Ovary (tissue), 10 donors: ENCODE measurements around the gene LIFR. TPM values are rescaled to one million over a fixed set of nuclear protein-coding genes. Genes with fewer than 3 reads are reported as not detected.

Source experiments
- DNase-seq, 5 donors: peaks; one replicate each; pipeline ENCODE4 v3.0.0-alpha.2; 2019 to 2020
- H3K27ac ChIP-seq, 2 donors: fragments of 200-600 bp; one replicate each; pipeline versions ENCODE4 v1.5.1 to v1.8.0; 2019 to 2022
- H3K27me3 ChIP-seq: fragments of 200-600 bp; one replicate; pipeline ENCODE4 v1.8.0; 2022
- H3K36me3 ChIP-seq: fragments of 200-600 bp; sonication (generic); one replicate; pipeline ENCODE4 v1.5.1; 2019
- H3K4me1 ChIP-seq: one replicate; pipeline ENCODE4 v1.8.1; 2013; ENCODE audit warnings: mild to moderate bottlenecking, moderate library complexity; ENCODE audit not compliant: insufficient read depth
- H3K4me3 ChIP-seq: fragments of 200-600 bp; sonication (generic); one replicate; pipeline ENCODE4 v1.5.1; 2017
- H3K9me3 ChIP-seq, 2 donors: fragments of 200-600 bp in 1 of 2; sonication (generic) in 1 of 2; one replicate each; pipeline versions ENCODE4 v1.5.1 to v1.8.1; 2013 to 2019; ENCODE audit warnings: mild to moderate bottlenecking in 1 of 2, moderate library complexity in 1 of 2
- EP300 ChIP-seq: sonication (generic); formaldehyde crosslinking; IDR thresholded peaks from one replicate; pipeline ENCODE4 v1.6.1; 2017; ENCODE audit warnings: antibody characterized with exemption
- POLR2A ChIP-seq: fragments of 450-650 bp; IDR thresholded peaks from one replicate; pipeline ENCODE4 v1.6.1; 2017; ENCODE audit warnings: antibody characterized with exemption, mild to moderate bottlenecking, moderate library complexity
- WGBS, 3 donors: extraction: QIAGEN DNeasy Blood & Tissue Kit in 1 of 3; methylation state at CpG; one replicate each; pipeline versions ENCODE4 v1.1.5 to v1.1.7; 2013 to 2017; 5-methylcytosine and 5-hydroxymethylcytosine counted together
- intact Hi-C, 4 donors: fragments of 100-400 bp; cut with DNase I; formaldehyde crosslinking; loops; one replicate each; pipeline versions ENCODE4 v1.11.0 to v1.15.1; 2022 to 2023
- long read RNA-seq, 3 donors: library from polyadenylated mRNA in 2 of 3; unstranded in 2 of 3; transcript quantifications; one replicate each; pipeline ENCODE4 v2.0.0 and lab custom pipeline, GENCODE V29; 2021 to 2026
- polyA plus RNA-seq, 2 donors: library from polyadenylated mRNA; stranded (reverse); fragments of 200-250 nt in 1 of 2; fragments of 350-450 nt in 1 of 2; fragmentation: Illumina TruSeq in 1 of 2; extraction: RNeasy Lipid Tissue Mini Kit (QIAGEN cat#74804) in 1 of 2; gene quantifications; one replicate each; pipeline ENCODE4 v1.2.3, GENCODE V29; 2013 to 2014
- total RNA-seq, 7 donors: library from RNA; depleted of rRNA in 2 of 7; stranded (reverse); fragments of >200 nt in 2 of 7; fragmentation: NEBNext Ultra II Directional in 3 of 7; extraction: Animal tissue kit (Norgen Biotek cat#: 25700) in 3 of 7; gene quantifications; one replicate each; pipeline versions ENCODE4 v1.1.0 to v1.2.4, GENCODE V29; 2016 to 2023
- TF ChIP-seq, protein P1 (sequence below), 3 donors: fragments of 450-650 bp in 2 of 3; fragments of 200-600 bp in 1 of 3; IDR thresholded peaks; one replicate each; pipeline versions ENCODE4 v1.5.1 to v1.8.0; 2016 to 2022; ENCODE audit warnings: antibody characterized with exemption in 3 of 3, mild to moderate bottlenecking in 1 of 3
- donor health status: DM: no; HTN: no; CAD: no; lungs with moderate emphysema.
- donor health status: DM: no; HTN: no; CAD: no.
- donor health status: Bipolar disorder and iron deficiency.
- donor health status: DM: yes; HTN: yes; CAD: no.
- donor health status: DM: no; HTN: no; CAD: no.
- donor health status: DM: yes; HTN: yes; CAD: no.

LIFR gene, protein sequence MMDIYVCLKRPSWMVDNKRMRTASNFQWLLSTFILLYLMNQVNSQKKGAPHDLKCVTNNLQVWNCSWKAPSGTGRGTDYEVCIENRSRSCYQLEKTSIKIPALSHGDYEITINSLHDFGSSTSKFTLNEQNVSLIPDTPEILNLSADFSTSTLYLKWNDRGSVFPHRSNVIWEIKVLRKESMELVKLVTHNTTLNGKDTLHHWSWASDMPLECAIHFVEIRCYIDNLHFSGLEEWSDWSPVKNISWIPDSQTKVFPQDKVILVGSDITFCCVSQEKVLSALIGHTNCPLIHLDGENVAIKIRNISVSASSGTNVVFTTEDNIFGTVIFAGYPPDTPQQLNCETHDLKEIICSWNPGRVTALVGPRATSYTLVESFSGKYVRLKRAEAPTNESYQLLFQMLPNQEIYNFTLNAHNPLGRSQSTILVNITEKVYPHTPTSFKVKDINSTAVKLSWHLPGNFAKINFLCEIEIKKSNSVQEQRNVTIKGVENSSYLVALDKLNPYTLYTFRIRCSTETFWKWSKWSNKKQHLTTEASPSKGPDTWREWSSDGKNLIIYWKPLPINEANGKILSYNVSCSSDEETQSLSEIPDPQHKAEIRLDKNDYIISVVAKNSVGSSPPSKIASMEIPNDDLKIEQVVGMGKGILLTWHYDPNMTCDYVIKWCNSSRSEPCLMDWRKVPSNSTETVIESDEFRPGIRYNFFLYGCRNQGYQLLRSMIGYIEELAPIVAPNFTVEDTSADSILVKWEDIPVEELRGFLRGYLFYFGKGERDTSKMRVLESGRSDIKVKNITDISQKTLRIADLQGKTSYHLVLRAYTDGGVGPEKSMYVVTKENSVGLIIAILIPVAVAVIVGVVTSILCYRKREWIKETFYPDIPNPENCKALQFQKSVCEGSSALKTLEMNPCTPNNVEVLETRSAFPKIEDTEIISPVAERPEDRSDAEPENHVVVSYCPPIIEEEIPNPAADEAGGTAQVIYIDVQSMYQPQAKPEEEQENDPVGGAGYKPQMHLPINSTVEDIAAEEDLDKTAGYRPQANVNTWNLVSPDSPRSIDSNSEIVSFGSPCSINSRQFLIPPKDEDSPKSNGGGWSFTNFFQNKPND
- 100 to 1,000 TPM in 3 of 7 donors, 10 to 100 TPM in 4; 67.1 to 143 (median 89.8) TPM for total RNA-seq
- polyA plus RNA-seq, result 10 to 100 TPM; 17.3 to 27.1 TPM
- long read RNA-seq, donor 1, partial matches to known transcripts, result 8 of 15 reads
- long read RNA-seq, donor 1, other reads (novel, unspliced or antisense), result 7 of 15 reads
- long read RNA-seq, donor 2, full-length matches to known transcripts, result 3 of 3 reads
- long read RNA-seq, donor 2, partial matches to known transcripts, result 0 of 3 reads
- long read RNA-seq, donor 2, other reads (novel, unspliced or antisense), result 0 of 3 reads
- long read RNA-seq, donor 3, full-length matches to known transcripts, result 7 of 16 reads
- long read RNA-seq, donor 3, partial matches to known transcripts, result 1 of 16 reads
- long read RNA-seq, donor 3, other reads (novel, unspliced or antisense), result 8 of 16 reads

DNA sequence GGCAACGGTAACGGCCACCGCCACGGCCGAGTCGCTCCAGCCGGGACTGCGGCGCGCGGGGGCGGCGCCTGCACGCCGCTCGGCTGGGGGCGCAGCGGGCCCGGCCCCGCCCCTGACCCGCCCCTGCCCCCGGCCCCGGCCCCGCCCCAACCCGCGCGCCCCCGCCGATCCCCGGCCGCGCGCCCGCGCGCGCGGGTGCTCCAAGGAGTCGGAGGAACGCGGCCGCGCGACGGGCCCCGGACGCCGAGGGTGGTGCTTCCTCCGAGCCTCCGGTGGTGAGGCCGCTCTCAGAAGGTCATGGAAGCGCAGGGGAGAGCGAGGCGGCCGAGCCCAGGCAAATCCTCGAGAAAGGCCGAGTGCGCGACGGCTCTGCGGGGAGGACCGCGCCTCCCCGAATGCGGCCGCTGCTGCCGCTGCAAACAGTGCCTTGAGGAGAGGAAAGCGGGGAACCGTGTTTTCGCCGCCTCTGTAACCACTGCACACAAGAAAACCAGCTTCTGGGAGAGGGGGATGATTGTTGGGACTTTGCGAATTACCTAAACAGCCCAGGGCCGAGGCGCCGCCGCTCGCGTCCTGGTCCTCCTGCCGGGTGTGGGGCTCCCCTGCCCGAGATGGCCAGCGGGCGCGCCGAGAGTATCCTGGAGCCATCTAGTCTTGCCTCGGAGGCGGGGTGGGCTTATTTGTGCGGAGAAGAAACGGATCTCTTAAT is at the start of gene LIFR:
Gene LIFR, minus strand, starts transcription at position 48 of the 709 bp plus-strand sequence. CDS start 25,999 bp downstream, outside the sequence.
- WGBS, 3 donors, result 0 to 1% (median 0%) methylated on average over 54 to 88 of the region's 88 CpGs
- intact Hi-C loops, result loop anchor here in 3 of 4 donors (2.0 to 10.0 kb wide), 3 partner anchors 90 to 248 kb away; no protein-coding TSS in a partner anchor
- Histone ChIP-seq H3K36me3 (no peaks in the 10 kb centered on the region), H3K4me1 (no peaks in the 10 kb centered on the region), H3K27me3 (no peaks in the 10 kb centered on the region), H3K27ac (peak within 1 kb of the TSS; percentile 92 to 96), H3K4me3 (peak within 1 kb of the TSS; percentile 93), H3K9me3 (no peaks in the 10 kb centered on the region)
- TF ChIP-seq EP300 (no peak), POLR2A (peak; percentile 77)
- TF ChIP-seq, protein P1, sequence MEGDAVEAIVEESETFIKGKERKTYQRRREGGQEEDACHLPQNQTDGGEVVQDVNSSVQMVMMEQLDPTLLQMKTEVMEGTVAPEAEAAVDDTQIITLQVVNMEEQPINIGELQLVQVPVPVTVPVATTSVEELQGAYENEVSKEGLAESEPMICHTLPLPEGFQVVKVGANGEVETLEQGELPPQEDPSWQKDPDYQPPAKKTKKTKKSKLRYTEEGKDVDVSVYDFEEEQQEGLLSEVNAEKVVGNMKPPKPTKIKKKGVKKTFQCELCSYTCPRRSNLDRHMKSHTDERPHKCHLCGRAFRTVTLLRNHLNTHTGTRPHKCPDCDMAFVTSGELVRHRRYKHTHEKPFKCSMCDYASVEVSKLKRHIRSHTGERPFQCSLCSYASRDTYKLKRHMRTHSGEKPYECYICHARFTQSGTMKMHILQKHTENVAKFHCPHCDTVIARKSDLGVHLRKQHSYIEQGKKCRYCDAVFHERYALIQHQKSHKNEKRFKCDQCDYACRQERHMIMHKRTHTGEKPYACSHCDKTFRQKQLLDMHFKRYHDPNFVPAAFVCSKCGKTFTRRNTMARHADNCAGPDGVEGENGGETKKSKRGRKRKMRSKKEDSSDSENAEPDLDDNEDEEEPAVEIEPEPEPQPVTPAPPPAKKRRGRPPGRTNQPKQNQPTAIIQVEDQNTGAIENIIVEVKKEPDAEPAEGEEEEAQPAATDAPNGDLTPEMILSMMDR (IDR thresholded peaks at IDR 0.05), result no peak
- DNase-seq, result peak; percentile 84 to 92 (median 88)

DNA sequence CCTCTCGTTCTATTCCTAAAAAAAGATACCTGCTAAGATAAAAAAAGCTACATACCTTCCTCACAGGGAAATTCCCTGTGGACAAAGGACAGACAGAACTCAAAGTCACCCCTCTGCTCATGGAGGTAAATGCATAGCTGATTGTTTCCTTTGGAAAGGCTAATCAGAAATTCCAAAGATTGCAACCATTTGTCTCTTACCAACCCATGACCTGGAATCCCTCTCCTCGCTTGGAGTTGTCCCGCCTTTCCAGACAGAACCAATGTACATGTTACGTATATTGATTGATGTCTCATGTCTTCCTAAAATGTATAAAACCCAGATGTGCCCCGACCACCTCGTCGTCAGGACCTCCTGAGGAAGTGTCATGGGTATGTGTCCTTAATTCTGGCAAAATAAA is 49.2 kb upstream of the LIFR start:
- WGBS, 3 donors, result 97 to 99% (median 98%) methylated on average over 7 of the region's 7 CpGs
- intact Hi-C loops, result no loop called here
- DNase-seq, result no peak
- peaks cover 4% of the 10 kb centered on the region for H3K4me1 ChIP-seq
- H3K27me3 ChIP-seq, result no peaks in the 10 kb centered on the region
- no peak overlapping the region for H3K27ac ChIP-seq
- no peaks in the 10 kb centered on the region for H3K36me3 ChIP-seq
- H3K4me3 ChIP-seq, result no peak overlapping the region
- H3K9me3 ChIP-seq, result no peaks in the 10 kb centered on the region
- TF ChIP-seq EP300, result no peak
- TF ChIP-seq, protein P1 (IDR thresholded peaks at IDR 0.05), result no peak
- TF ChIP-seq POLR2A, result no peak

DNA sequence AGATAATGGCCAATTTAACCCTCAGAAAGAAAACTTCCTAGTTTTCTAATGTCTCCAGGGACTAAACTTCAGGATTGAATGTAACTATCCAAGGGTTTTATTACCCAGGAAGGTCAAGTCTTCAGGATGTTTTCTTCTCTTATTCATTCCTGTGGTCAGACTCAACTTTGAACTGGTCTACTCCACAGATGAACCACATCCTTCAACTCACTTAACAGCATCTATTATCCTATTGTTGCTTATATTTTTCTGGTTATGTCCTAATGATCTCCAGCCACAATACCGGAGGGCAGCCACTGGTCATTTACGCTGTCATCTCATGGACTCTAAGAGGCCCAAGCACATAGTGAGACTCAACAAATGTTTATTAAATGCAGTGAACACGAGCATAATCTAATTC is 47.2 kb upstream of the LIFR start:
- H3K4me3 ChIP-seq, result no peak overlapping the region
- 67 to 81% (median 79%) methylated on average over 3 of the region's 3 CpGs for WGBS, 3 donors
- peaks cover 3% of the 10 kb centered on the region for H3K4me1 ChIP-seq
- H3K36me3 ChIP-seq, result no peaks in the 10 kb centered on the region
- H3K9me3 ChIP-seq, result no peaks in the 10 kb centered on the region
- intact Hi-C loops, result no loop called here
- H3K27ac ChIP-seq, result no peak overlapping the region
- DNase-seq, result no peak
- no peaks in the 10 kb centered on the region for H3K27me3 ChIP-seq
- TF ChIP-seq POLR2A (no peak), EP300 (no peak)
- TF ChIP-seq, protein P1 (IDR thresholded peaks at IDR 0.05), result no peak
